ENCODE measurements around the gene RILPL1. TPM values are rescaled to one million over a fixed set of nuclear protein-coding genes. Genes with fewer than 3 reads are reported as not detected.
"Not testable (repeated sequence)": the region's sequence is repeated elsewhere in the genome, so short reads cannot be mapped to it uniquely, and the experiment has no call there.

Gene RILPL1
- total RNA-seq, 1 donor: 14.2 TPM

DNA sequence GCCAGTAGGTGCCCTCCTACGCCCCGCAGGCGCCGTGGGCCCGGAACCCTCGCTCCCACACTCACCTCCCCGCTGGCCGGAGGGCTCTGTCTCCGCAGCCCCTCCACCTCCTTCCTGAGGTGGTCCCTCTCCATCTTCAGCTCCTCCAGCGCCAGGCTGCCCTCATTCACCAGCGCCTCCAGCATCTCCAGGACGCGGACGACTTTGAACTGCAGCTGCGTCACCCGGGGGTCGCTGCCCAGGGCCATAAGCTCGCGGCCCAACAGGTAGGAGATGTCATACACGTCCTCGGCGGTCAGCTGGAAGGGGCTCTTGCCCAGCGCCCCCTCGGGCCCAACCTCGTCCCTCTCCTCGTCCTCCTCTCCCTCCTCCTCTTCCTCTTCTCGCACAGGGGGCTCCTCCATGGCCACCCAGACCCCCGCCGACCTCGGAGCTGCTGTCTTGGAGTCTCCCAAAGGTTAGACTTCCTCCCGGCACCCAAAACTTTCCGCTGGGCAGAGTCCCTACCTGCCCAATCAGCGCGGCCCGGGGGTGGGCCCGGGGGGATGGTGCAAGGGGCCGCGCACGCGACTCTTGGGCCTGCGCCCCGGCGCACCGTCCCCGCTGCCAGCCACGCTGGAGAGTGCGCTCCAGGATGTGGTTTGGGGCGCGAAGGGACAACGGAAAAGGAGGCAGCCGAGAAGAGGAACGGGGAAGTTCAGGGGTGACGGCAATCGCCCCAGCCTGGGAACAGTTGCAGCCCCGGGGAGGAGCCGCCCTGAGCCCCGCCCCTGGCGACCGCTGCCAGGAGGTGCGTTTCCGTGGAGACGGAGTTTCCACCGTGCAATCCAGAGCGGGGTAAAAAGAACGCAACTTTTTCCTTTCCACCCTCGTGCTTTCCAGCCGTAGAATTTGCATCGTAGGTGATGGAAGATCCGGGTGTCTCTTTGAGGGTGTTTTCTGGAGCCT is 97.2 kb downstream of the RILPL1 start, which contains the start of gene RILPL2:
Gene RILPL2 (minus strand): TSS at position 668 of the 948 bp plus-strand sequence. CDS start 264 bp downstream, at position 404.
- peak within 1 kb of the TSS; percentile 91 for H3K4me3 ChIP-seq (ENCODE audit: low read depth, low read length)
- peak; percentile 73 for DNase-seq (ENCODE audit: low read depth)
- TF ChIP-seq, protein P1, sequence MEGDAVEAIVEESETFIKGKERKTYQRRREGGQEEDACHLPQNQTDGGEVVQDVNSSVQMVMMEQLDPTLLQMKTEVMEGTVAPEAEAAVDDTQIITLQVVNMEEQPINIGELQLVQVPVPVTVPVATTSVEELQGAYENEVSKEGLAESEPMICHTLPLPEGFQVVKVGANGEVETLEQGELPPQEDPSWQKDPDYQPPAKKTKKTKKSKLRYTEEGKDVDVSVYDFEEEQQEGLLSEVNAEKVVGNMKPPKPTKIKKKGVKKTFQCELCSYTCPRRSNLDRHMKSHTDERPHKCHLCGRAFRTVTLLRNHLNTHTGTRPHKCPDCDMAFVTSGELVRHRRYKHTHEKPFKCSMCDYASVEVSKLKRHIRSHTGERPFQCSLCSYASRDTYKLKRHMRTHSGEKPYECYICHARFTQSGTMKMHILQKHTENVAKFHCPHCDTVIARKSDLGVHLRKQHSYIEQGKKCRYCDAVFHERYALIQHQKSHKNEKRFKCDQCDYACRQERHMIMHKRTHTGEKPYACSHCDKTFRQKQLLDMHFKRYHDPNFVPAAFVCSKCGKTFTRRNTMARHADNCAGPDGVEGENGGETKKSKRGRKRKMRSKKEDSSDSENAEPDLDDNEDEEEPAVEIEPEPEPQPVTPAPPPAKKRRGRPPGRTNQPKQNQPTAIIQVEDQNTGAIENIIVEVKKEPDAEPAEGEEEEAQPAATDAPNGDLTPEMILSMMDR (IDR thresholded peaks at IDR 0.05; ENCODE audit: insufficient read depth, low read length): no peak

DNA sequence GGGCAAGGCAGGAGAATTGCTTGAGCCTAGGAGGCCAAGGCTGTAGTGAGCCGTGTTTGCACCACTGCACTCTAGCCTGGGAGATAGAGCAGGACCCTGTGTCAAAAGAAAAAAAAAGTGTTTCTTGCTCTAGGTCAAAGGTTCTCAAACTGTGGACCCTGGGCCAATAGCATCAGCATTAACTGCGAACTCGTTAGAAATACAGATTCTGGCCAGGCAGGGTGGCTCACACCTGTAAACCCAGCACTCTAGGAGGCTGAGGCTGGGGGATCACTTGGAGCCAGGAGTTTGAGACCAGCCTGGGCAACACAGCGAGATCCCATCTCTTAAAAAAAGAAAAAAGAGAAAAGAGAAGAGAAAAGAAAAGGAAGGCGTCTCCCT is 97.9 kb downstream of the RILPL1 start:
- peak overlapping the region; percentile 91 for H3K4me3 ChIP-seq (ENCODE audit: low read depth, low read length)
- no peak for DNase-seq (ENCODE audit: low read depth)
- TF ChIP-seq, protein P1 (IDR thresholded peaks at IDR 0.05; ENCODE audit: insufficient read depth, low read length): no peak

- TF ChIP-seq, protein P1 (IDR thresholded peaks at IDR 0.05; ENCODE audit: insufficient read depth, low read length): no peak
- H3K4me3 ChIP-seq (ENCODE audit: low read depth, low read length): no peak overlapping the region
- no peak for DNase-seq (ENCODE audit: low read depth)
Measured at GRCh38 chr12:123433615-123434014, 99.9 kb downstream of the RILPL1 start.

DNA sequence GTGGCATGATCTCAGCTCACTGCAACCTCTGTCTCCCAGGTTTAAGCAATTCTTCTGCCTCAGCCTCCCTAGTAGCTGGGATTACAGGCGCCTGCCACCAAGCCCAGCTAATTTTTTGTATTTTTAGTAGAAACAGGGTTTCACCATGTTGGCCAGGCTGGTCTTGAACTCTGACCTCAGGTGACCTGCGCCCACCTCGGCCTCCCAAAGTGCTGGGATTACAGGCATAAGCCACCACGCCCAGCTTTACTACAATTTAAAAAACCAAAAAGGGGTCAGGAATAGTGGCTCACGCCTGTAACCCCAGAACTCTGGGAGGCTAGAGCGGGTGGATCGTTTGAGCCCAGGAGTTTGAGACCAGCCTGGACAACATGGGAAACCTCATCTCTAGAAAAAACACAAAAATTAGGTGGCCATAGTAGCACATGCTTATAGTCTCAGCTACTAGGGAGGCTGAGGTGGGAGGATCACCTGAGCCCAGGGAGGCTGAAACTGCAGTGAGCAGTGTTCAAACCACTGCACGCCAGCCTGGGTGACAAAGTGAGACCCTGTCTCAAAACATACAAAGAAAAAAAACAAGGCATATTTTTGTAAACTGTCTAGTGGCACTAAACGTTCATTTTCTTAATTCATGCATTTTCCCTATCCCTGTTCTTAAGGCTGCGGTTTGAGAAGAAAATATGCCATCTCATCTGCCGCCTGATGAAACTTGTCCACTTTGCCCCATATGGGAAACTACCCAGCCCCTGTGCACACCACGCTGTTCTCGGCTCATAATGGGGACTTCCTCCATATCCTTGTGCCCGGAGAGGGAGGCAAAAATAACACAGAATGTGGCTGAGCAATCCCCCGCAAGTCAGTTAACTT is 101.3 kb downstream of the RILPL1 start:
- peak overlapping the region; percentile 17 for H3K4me3 ChIP-seq (ENCODE audit: low read depth, low read length)
- not testable (repeated sequence) for DNase-seq (ENCODE audit: low read depth)

GRCh38 chr12:123429101-123429500 is 104.4 kb downstream of the RILPL1 start:
- H3K4me3 ChIP-seq (ENCODE audit: low read depth, low read length); DNase-seq (ENCODE audit: low read depth): not testable (repeated sequence)

DNA sequence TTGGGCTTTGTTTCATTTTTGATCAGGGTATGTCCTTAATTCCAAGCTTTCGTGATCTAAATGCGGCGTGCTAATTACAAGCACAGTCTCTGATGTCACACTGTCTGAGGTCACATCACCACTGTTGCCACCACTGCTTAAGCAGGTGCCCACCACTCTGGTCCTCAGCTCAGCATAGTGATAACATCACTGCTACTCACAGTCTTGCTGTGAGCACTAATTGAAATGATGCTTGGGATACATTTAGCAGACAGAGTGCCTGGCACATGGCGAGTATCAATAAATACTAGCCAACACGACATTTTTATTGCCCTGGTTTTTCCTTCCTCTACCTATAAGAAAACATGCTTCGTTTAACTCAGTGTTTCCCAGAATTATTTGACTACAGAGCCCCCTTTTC is 104.9 kb downstream of the RILPL1 start:
- H3K4me3 ChIP-seq (ENCODE audit: low read depth, low read length): no peak overlapping the region
- TF ChIP-seq, protein P1 (IDR thresholded peaks at IDR 0.05; ENCODE audit: insufficient read depth, low read length): no peak
- DNase-seq (ENCODE audit: low read depth): no peak

GRCh38 chr12:123427036-123427769 is 106.3 kb downstream of the RILPL1 start:
- TF ChIP-seq, protein P1 (IDR thresholded peaks at IDR 0.05; ENCODE audit: insufficient read depth, low read length): no peak
- H3K4me3 ChIP-seq (ENCODE audit: low read depth, low read length): no peak overlapping the region
- DNase-seq (ENCODE audit: low read depth): no peak

Data from fibroblast of the aortic adventitia (primary cell).